ENCODE results near the gene MYH7. TPM values are rescaled to one million over a fixed set of nuclear protein-coding genes. Genes with fewer than 3 reads are reported as not detected.
"Not testable (repeated sequence)": the region's sequence is repeated elsewhere in the genome, so short reads cannot be mapped to it uniquely, and the experiment has no call there.

The MYH7 gene
- total and polyA plus RNA-seq, 3 donors from 2014 or later = 0.87 to 51.3 (median 1.3) TPM

DNA sequence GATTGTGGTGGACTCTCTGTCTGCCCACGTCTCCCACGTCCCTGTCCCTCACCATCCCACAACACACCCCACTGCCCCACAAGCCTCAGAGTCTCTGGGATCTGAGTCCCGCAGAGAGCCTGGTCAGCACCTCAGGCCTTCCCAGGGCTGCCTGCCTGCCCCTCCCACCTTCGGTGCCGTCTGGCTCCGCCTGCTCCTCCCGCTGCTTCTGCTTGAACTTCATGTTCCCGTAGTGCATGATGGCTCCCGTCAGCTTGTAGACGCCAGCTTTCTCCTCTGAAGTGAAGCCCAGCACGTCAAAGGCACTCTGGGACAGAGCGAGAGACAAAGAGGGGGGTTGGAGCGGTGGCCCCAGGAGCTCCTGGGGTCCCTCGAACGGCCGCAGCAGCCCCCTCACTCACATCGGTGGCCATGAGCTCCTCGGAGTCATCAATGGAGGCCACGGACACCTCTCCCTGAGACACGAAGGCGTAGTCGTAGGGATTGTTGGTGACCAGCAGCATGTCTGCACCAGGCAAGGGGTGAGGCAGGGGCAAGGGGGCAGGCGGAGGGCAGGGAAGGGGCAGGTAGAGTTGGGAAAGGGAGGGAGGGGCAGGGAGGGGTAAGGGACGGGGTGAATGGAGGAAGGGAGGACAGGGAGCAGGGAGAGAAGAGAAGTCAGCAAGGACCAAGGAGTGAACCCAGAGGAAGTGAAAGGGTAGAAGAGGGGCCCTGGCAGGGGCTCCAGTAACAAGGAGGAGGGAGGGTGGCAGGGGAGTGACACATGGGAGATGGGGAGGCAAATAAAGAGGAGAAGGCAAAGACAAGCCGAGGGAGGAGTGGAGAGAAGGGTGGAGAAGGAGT lies 32.9 kb downstream of the MYH7 start:
- H3K4me1 ChIP-seq = no peaks in the 10 kb centered on the region
- no peak for TF ChIP-seq POLR2A (IDR thresholded peaks at IDR 0.05)
- TF ChIP-seq, protein P1, sequence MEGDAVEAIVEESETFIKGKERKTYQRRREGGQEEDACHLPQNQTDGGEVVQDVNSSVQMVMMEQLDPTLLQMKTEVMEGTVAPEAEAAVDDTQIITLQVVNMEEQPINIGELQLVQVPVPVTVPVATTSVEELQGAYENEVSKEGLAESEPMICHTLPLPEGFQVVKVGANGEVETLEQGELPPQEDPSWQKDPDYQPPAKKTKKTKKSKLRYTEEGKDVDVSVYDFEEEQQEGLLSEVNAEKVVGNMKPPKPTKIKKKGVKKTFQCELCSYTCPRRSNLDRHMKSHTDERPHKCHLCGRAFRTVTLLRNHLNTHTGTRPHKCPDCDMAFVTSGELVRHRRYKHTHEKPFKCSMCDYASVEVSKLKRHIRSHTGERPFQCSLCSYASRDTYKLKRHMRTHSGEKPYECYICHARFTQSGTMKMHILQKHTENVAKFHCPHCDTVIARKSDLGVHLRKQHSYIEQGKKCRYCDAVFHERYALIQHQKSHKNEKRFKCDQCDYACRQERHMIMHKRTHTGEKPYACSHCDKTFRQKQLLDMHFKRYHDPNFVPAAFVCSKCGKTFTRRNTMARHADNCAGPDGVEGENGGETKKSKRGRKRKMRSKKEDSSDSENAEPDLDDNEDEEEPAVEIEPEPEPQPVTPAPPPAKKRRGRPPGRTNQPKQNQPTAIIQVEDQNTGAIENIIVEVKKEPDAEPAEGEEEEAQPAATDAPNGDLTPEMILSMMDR (IDR thresholded peaks at IDR 0.05) = no peak
- no peak overlapping the region for H3K4me3 ChIP-seq
- no peak overlapping the region for H3K27ac ChIP-seq
- DNase-seq = peak; percentile 42
- no peaks in the 10 kb centered on the region for H3K9me3 ChIP-seq
- no peaks in the 10 kb centered on the region for H3K27me3 ChIP-seq
- intact Hi-C loops (cut with DNase I; ENCODE audit: low total_unique reads) = no loop called here
- H3K36me3 ChIP-seq (ENCODE audit: low read depth, missing control alignments) = no peaks in the 10 kb centered on the region
- WGBS, 2 donors = 57 to 58% methylated on average over 14 to 25 of the region's 25 CpGs

DNA sequence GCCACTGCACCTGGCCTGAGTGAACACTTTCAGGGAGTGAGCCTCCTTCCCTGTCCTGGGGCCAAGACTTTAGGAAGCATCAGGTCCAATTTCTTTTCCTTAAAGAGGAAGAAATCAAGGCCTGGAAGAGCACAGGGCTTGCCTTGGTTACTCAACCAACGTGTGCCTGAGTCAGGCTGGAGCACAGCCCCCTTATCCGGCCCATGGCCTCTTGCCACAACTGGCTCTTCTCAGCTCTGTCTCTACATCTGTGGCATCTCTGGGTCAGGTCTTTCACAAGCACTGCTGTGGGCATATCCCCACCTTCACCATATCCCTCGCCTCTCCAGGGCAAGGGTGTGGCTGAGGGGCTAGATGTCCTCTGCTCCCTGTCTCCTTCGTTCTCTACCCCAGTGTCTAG lies 34.2 kb downstream of the MYH7 start:
- 90 to 100% methylated on average over 4 of the region's 4 CpGs for WGBS, 2 donors
- no peaks in the 10 kb centered on the region for H3K36me3 ChIP-seq (ENCODE audit: low read depth, missing control alignments)
- intact Hi-C loops (cut with DNase I; ENCODE audit: low total_unique reads) = no loop called here
- H3K4me1 ChIP-seq = no peaks in the 10 kb centered on the region
- no peak for TF ChIP-seq POLR2A (IDR thresholded peaks at IDR 0.05)
- H3K9me3 ChIP-seq = no peaks in the 10 kb centered on the region
- H3K4me3 ChIP-seq = no peak overlapping the region
- H3K27me3 ChIP-seq = no peaks in the 10 kb centered on the region
- no peak for DNase-seq
- no peak overlapping the region for H3K27ac ChIP-seq

DNA sequence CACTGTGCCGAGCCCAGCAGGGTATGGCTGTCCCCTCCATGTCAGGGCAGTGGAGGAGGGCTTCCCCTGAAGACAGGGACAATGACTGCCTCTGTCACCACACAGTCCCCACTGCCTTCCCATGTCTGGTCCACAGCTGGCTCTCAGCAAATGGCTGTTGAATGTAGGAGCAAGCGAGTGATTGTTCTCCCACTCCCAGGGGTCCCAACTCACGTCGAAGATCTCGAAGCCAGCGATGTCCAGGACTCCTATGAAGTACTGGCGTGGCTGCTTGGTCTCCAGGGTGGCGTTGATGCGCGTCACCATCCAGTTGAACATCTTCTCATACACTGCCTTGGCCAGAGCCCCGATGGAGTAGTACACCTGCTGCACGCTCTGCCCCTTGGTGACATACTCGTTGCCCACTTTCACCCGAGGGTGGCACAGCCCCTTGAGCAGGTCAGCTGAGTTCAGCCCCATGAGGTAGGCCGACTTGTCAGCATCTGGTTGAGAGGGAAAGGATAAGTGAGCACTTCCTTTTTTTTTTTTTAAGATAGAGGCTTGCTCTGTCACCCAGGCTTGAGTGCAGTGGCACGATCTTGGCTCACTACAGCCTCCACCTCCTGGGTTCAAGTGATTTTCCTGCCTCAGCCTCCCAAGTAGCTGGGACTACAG lies 34.8 kb downstream of the MYH7 start:
- H3K4me1 ChIP-seq; DNase-seq; H3K36me3 ChIP-seq (ENCODE audit: low read depth, missing control alignments); H3K27ac ChIP-seq; H3K4me3 ChIP-seq; H3K9me3 ChIP-seq; H3K27me3 ChIP-seq; intact Hi-C loops (cut with DNase I; ENCODE audit: low total_unique reads): not testable (repeated sequence)
- 88 to 91% methylated on average over 14 to 16 of the region's 16 CpGs for WGBS, 2 donors

DNA sequence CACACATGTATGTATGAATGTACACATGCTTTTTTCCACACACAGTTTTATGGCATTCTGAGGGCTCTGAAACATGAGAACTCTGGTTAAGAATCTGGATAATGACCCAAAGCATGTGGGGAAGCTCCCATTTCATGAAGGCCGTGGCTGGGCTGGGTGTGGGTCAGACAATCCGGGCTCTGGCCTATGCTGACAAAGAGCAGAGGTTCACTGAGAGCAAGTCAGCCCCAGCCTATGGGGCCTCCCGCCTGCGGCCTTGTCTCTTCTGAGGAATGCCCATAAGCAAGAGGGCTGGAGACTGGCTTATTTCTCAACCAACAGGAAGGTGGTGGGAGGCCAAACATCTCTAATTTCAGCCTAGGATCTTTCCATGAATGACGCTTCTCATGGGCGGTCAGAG lies 35.9 kb downstream of the MYH7 start:
- no peak for DNase-seq
- Histone ChIP-seq H3K4me1 (no peaks in the 10 kb centered on the region), H3K9me3 (no peaks in the 10 kb centered on the region), H3K4me3 (no peak overlapping the region), H3K27me3 (no peaks in the 10 kb centered on the region), H3K36me3 (ENCODE audit: low read depth, missing control alignments) (no peaks in the 10 kb centered on the region), H3K27ac (no peak overlapping the region)
- WGBS, 2 donors = 90 to 92% methylated on average over 6 of the region's 6 CpGs
- TF ChIP-seq, protein P1 (IDR thresholded peaks at IDR 0.05) = no peak
- no peak for TF ChIP-seq POLR2A (IDR thresholded peaks at IDR 0.05)
- intact Hi-C loops (cut with DNase I; ENCODE audit: low total_unique reads) = no loop called here

DNA sequence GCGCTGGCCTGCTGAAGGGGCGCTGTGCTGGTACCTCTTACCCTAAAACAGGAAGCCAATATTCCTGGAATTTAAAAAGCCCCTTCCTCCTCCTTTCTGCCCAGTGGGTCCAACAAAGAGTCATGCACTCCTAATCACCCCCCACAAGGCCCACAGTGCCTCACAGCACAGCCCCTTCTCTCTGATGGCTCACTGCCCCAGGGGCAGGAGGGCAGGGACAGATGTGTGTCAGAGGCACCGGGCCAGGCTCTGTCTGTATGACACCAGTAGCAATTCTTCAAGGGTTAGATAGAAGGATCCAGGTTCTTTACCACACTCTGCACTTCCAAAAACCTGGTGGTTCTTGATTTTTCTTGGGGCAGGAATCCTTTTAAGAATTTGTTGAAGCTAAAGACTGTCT lies 36.3 kb downstream of the MYH7 start:
- no peak overlapping the region for H3K4me3 ChIP-seq
- H3K27me3 ChIP-seq = no peaks in the 10 kb centered on the region
- intact Hi-C loops (cut with DNase I; ENCODE audit: low total_unique reads) = no loop called here
- DNase-seq = no peak
- TF ChIP-seq, protein P1 (IDR thresholded peaks at IDR 0.05) = no peak
- no peak for TF ChIP-seq POLR2A (IDR thresholded peaks at IDR 0.05)
- WGBS, 2 donors = 87 to 88% methylated on average over 3 of the region's 3 CpGs
- H3K9me3 ChIP-seq = no peaks in the 10 kb centered on the region
- no peaks in the 10 kb centered on the region for H3K36me3 ChIP-seq (ENCODE audit: low read depth, missing control alignments)
- H3K4me1 ChIP-seq = no peaks in the 10 kb centered on the region
- no peak overlapping the region for H3K27ac ChIP-seq
